ENCODE results near the gene OCA2.

GRCh38 chr15:28068930-28069329 lies 30.2 kb downstream of the OCA2 start:
- TF ChIP-seq CTCF (optimal IDR thresholded peaks at IDR 0.05 in 1 of 3, IDR thresholded peaks at IDR 0.05 in 1 of 3, conservative IDR thresholded peaks at IDR 0.05 in 1 of 3; ENCODE audit: extremely low read depth in 1 of 3, insufficient read depth in 2 of 3, low read length in 3 of 3) = no peak
- TF ChIP-seq EZH2 (IDR thresholded peaks at IDR 0.05; ENCODE audit: low read length) = no peak
